HEK293T (cell line): Measurements from ENCODE around the gene CPTP.

Experiments used
- ARNT ChIP-seq: fragments of 450-650 bp; IDR thresholded peaks from 2 replicates; pipeline ENCODE4 v1.6.1; 2017; ENCODE audit warnings: mild to moderate bottlenecking
- FOXM1 ChIP-seq: fragments of 450-650 bp; IDR thresholded peaks from 2 replicates; pipeline ENCODE4 v1.6.1; 2017; ENCODE audit warnings: mild to moderate bottlenecking, borderline replicate concordance
- HDGF ChIP-seq: fragments of 450-650 bp; IDR thresholded peaks from 2 replicates; pipeline ENCODE4 v1.6.1; 2017; ENCODE audit warnings: antibody characterized with exemption, borderline replicate concordance
- NFRKB ChIP-seq: fragments of 450-650 bp; IDR thresholded peaks from 2 replicates; pipeline ENCODE4 v1.6.1; 2016; ENCODE audit warnings: mild to moderate bottlenecking, moderate library complexity
- SP1 ChIP-seq: fragments of 450-650 bp; IDR thresholded peaks from 2 replicates; pipeline ENCODE4 v1.6.1; 2017
- SUZ12 ChIP-seq: fragments of 450-650 bp; IDR thresholded peaks from 2 replicates; pipeline ENCODE4 v1.6.1; 2016; ENCODE audit warnings: mild to moderate bottlenecking

- no peak for TF ChIP-seq SP1
- TF ChIP-seq ARNT, result no peak
- no peak for TF ChIP-seq HDGF
- no peak for TF ChIP-seq SUZ12
- no peak for TF ChIP-seq FOXM1
- no peak for TF ChIP-seq NFRKB
Measured at GRCh38 chr1:1335792-1336248, 11.2 kb downstream of the CPTP start.
